HG03135 (cell line): Measurements from ENCODE around the gene HMGA1.

Experiments
- ATAC-seq: cut with Tn5 transposase; IDR thresholded peaks from one replicate; pipeline ENCODE4 v1.9.1; 2021; ENCODE audit warnings: mild to moderate bottlenecking, moderate library complexity; ENCODE audit not compliant: unreplicated experiment

The HMGA1 gene

GRCh38 chr6:34236443-34237315 is at the start of gene HMGA1:
Gene HMGA1 (plus strand): TSS chr6:34236873. CDS start chr6:34240781, 3,908 bp downstream.
- peak; percentile 66 for ATAC-seq

- no peak for ATAC-seq
These were observed 46.7 kb upstream of the HMGA1 start for GRCh38 chr6:34189806-34190503.

GRCh38 chr6:34190504-34191122 is 46.1 kb upstream of the HMGA1 start:
- ATAC-seq, result no peak

GRCh38 chr6:34194772-34195171 is 41.9 kb upstream of the HMGA1 start:
- no peak for ATAC-seq

DNA sequence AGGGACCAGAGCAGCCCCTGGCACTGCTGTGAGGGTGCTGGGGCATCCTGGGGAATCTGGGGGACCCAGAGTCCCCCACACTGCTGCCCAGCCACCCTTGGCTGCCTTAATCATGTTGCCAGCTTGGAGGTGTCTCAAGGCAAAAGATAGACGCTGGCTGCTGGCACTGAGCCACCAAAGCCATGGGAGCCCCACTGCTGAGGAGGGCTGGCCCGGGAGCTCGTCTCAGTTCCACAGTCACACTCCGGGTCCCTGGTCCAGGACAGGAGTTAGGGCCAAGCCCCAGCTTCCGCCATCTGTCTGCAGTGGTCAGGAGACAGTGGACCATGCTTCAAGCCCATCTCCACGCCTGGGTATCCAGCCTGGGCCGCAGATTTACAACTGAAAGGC is 41.0 kb upstream of the HMGA1 start:
- ATAC-seq, result no peak

DNA sequence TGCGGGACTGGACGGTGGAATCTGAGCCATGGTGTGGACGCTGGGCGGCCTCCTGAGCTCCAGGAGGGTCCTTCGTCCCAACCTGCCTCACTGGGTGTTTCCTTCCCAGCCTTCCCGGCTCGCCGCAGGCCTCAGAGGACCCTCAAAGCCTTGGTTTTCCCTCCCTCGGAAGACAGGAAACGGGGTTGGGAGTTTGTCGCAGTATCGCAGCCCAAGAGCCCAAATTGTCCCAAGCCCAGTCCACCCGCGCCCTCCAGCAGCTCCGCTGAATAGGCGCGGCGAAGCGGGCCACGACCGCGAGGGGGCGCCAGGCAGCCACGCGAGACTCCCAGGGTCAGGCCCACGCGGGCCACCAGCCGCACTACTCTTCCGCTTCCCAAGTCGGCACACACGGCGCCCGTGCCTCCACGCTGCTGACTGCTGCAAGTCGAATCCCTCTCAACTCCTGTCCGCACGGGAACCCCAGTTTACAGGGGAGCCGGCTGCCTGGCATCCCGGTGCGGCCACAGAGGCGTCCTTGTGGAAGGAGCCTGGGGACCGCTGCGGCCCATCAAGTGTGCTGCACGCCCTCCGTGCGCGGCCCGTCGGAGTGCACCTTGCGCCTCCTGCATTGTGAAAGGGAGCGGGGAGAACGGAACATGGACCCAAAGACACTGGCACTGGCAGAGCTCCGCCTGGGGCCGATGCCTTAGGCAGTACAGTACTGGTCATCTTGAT is 40.4 kb upstream of the HMGA1 start:
- peak; percentile 75 for ATAC-seq

GRCh38 chr6:34196833-34197195 is 39.9 kb upstream of the HMGA1 start:
- ATAC-seq, result no peak

DNA sequence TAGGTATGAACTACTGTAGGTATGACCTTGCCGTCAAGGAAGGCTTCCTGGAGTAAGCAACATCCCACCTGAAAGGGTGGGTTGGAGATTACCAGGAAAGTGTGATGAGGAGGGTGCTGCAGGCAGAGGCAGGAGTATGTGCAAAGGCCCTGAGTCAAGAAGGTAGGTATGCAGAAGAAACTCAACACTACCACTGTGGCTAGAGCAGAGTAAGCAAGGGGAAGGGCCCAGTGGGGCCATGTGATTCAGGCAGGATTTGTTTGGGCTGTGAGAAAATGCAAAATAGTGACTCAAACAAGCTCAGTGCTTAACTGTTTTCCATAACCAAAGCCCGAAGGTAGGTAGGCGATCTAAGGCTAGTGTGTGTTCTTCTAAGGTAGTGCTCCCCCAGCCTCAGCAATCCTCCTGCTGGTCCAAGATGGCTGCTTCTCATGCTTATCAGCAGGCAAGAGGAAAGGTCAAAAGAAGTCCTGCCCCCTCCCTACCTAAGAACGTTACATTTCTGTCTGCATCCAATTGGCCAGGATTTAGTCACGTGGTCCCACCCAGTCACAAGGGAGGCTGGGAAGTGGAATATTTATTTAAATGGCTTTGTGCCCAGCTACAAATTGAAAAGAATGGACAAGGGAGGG is 36.2 kb upstream of the HMGA1 start:
- no peak for ATAC-seq

DNA sequence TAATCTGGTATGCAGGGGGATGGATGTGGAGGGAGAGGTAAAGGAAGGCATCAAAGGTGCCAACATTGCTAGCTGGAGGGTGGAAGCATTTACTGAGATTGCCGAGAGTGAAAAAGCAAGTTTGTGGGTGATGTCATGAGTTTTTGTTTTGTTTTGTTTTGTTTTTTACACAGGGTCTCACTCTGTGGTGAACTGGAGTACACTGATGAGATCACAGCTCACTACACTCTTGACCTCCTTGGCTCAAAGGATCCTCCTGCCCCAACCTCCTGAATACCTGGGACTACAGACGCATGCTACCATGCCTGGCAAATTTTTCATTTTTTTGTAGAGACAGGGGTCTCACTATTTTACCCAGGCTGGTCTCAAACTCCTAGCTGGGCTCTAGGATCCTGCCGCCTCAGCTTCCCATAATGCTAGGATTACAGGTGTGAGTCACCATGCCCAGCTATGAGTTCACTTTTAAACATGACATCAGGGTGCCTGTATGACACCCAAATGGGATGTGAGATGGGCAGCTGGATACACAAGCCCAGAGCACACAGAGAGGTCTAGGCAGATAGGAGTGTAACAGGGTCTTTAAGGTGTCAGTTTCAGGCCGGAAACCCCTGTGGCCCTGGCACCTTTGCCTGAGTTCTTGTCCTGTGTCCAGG is 35.1 kb upstream of the HMGA1 start:
- no peak for ATAC-seq

DNA sequence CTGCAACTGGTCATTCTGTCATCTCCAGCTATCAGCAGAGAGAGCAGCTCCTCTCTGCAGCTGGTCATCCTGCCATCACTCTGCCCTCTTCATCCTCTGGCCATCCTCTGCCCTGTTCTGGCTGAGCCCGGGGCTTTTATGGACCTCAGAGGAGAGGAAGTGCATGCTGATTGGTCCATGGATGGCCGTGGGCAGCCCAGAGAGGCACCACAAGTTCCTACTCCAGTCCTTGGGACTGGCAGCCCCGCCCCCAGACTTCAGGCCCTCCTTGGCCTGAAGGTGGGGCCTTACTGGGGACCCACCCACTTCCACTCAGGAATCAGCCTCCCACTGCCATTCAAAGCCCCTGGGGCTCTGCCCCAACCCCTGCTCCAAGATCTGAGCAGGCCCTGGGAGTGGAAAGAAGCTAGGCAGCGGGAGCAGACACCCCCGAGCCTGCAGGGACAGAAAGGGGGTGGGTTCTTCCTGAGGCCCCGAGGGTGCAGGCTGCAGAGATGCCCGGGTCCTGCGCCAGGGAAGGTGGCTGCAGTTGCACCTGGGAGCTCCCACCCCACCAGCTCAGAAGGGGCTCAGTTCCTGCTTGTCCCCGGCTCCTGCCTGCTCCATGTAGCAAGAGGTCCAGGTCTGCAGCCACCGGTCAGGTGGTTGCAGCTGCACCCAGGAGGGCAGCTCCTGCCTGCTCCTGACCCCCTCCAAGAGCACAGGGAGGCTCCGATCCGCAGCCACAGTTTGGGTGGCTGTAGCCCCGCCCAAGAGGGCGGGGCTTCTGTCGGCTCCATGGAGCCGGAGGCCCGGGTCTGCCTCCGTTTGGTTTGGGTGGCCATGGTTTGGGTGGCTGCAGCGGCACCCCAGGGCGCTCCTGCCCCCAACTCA is 34.1 kb upstream of the HMGA1 start:
- no peak for ATAC-seq

DNA sequence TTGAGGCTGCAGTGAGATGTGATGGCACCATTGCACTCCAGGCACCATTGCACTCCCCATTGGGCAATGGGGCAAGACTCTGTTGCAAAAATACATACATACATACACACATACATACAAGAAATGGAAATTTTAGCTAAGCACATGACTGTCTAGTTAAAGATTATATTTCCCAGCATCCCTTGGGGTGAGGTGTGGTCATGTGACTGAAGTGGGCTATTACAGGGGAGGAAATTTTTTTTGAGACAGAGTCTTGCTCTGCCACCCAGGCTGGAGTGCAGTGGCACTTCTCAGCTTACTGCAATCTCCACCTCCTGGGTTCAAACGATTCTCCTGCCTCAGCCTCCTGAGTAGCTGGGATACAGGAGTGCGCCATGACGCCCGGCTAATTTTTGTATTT is 32.0 kb upstream of the HMGA1 start:
- ATAC-seq, result no peak

DNA sequence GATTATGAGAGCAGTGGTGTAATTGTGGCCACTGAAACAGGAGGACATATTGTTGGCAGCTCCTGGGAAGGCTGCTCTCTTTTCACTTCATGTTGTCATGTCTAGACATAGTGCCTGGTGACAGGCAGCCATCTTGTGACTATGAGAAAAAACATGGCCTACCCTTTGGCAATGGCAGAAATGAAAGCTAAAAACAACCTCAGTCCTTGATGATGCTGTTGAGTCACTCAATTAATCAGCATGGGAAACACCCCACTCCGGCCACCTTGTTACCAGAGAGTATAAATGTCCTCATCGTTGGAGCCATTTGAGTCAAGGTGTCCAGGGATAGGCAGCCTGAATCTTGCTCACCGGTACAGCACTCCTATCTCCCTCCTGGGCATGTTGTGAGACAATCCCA is 31.2 kb upstream of the HMGA1 start:
- no peak for ATAC-seq

- ATAC-seq, result no peak
These were observed 30.8 kb upstream of the HMGA1 start for GRCh38 chr6:34205916-34206315.

- ATAC-seq, result no peak
These were observed 29.9 kb upstream of the HMGA1 start for GRCh38 chr6:34206726-34207125.

- no peak for ATAC-seq
These were observed 28.8 kb upstream of the HMGA1 start for GRCh38 chr6:34207695-34208443.

DNA sequence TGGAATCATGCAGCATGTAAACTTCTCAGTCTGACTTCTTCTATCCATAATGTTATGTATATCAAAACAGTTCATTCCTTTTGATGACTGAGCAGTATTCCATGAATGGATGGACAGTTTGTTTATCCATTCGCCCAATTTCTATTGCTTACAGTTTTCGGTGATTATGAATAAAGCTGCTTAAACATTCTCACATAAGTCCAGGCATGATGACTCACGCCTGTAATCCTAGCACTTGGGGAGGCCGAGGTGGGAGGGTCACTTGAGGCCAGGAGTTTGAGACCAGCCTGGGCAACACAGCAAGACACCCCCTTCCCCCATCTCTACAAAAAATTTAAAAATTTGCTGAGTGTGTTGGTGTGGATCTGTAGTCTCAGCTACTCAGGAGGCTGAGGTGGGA is 22.9 kb upstream of the HMGA1 start:
- no peak for ATAC-seq

GRCh38 chr6:34218691-34219090 is 18.0 kb upstream of the HMGA1 start:
- ATAC-seq, result no peak

- ATAC-seq, result no peak
These were observed 13.2 kb upstream of the HMGA1 start for GRCh38 chr6:34223381-34223955.
